K562 (cell line): ENCODE measurements around the gene FNDC1. TPM values are rescaled to one million over a fixed set of nuclear protein-coding genes. Genes with fewer than 3 reads are reported as not detected.

Experiments
- ATAC-seq: fragments of 200-7000 bp; cut with Tn5 transposase; 3 replicates; pipeline ENCODE4 v1.9.1; 2020; ENCODE audit warnings: moderate library complexity
- BruUV-seq: library from RNA; stranded (reverse); fragments of 400-500 nt; replicated peaks from 2 replicates; lab custom pipeline; 2021; lab: Mats Ljungman, UMichigan
- CTCF ChIA-PET: fragments of 300-600 bp; formaldehyde crosslinking; extraction: SDS; loops from one replicate; lab custom pipeline; 2021; ENCODE audit warnings: low intra/inter-chr PET ratio; lab: Yijun Ruan, JAX
- POLR2A ChIA-PET: fragments of 300-600, 350-650 bp; sonication (Branson Sonifier 250); formaldehyde crosslinking; extraction: SDS; loops from one replicate; lab custom pipeline; 2021; ENCODE audit warnings: antibody characterized with exemption, inconsistent platforms; lab: Yijun Ruan, JAX
- DNase-seq, 4 experiments: peaks; one replicate each; pipeline versions ENCODE4 v3.0.0 to v3.0.0-alpha.2; 2011 to 2018; ENCODE audit warnings: low spot score in 3 of 4, mixed read lengths in 3 of 4; ENCODE audit errors: extremely low read depth in 1 of 4
- FAIRE-seq: peaks from 2 replicates; lab custom pipeline; 2011; peaks lifted over from hg19 to GRCh38; lab: Jason Lieb, UNC
- H2AFZ ChIP-seq: 2 replicates; pipeline ENCODE4 v1.6.0; 2011; ENCODE audit warnings: low read depth, low read length, control low read depth, inconsistent platforms
- H3K27ac ChIP-seq: fragments of 200-600 bp; 3 replicates; pipeline ENCODE4 v1.8.0; 2011; ENCODE audit warnings: low read depth, mild to moderate bottlenecking, control low read depth, inconsistent platforms, low read length, moderate library complexity, mixed read lengths; ENCODE audit errors: extremely low read depth
- H3K27me3 ChIP-seq, 2 experiments: fragments of 300-600 bp in 1 of 2; 2 replicates in 1 of 2; 3 replicates in 1 of 2; pipeline versions ENCODE4 v1.6.0 to v1.8.0; 2011; ENCODE audit warnings: inconsistent platforms in 2 of 2, low read length in 2 of 2, mild to moderate bottlenecking in 1 of 2, mixed read lengths in 1 of 2, moderate library complexity in 1 of 2; ENCODE audit not compliant: control insufficient read depth in 2 of 2, insufficient read depth in 2 of 2
- H3K36me3 ChIP-seq: fragments of 300-600 bp; 3 replicates; pipeline ENCODE4 v1.8.0; 2011; ENCODE audit warnings: mild to moderate bottlenecking, low read length, inconsistent platforms; ENCODE audit not compliant: control insufficient read depth, insufficient read depth
- H3K4me1 ChIP-seq, 2 experiments: fragments of 200-600 bp in 1 of 2; replicated peaks in 1 of 2; 2 replicates in 1 of 2; 3 replicates in 1 of 2; pipeline versions ENCODE4 v1.5.1 to v1.8.0; 2011; ENCODE audit warnings: inconsistent platforms in 2 of 2, low read length in 2 of 2, mild to moderate bottlenecking in 1 of 2, mixed read lengths in 1 of 2, moderate library complexity in 1 of 2; ENCODE audit not compliant: control insufficient read depth in 2 of 2, insufficient read depth in 2 of 2
- H3K4me2 ChIP-seq: 2 replicates; pipeline ENCODE4 v1.6.1; 2011; ENCODE audit warnings: low read length, control low read depth, inconsistent platforms, mixed read lengths; ENCODE audit not compliant: insufficient read depth
- H3K4me3 ChIP-seq: fragments of 200-600 bp; sonication (generic), shearing (Covaris generic); 2 replicates; pipeline ENCODE4 v1.5.1; 2016; ENCODE audit warnings: control low read depth, inconsistent platforms
- H3K79me2 ChIP-seq: fragments of 200-600 bp; 3 replicates; pipeline ENCODE4 v1.8.0; 2011; ENCODE audit warnings: low read length, inconsistent platforms; ENCODE audit not compliant: control insufficient read depth, insufficient read depth
- H3K9ac ChIP-seq, 2 experiments: 2 replicates each; pipeline versions ENCODE4 v1.6.0 to v1.6.1; 2011; ENCODE audit warnings: low read depth in 2 of 2, low read length in 2 of 2, control low read depth in 1 of 2, inconsistent platforms in 1 of 2, mild to moderate bottlenecking in 1 of 2, mixed read lengths in 1 of 2; ENCODE audit not compliant: insufficient read depth in 1 of 2
- H3K9me1 ChIP-seq: one replicate; pipeline ENCODE4 v1.6.0; 2011; ENCODE audit warnings: inconsistent platforms, mild to moderate bottlenecking, low read length, moderate library complexity; ENCODE audit not compliant: control insufficient read depth, insufficient read depth
- H3K9me3 ChIP-seq: replicated peaks from 2 replicates; pipeline ENCODE4 v1.5.1; 2011; ENCODE audit warnings: low read depth, low read length, inconsistent platforms; ENCODE audit not compliant: control insufficient read depth, insufficient read depth
- H4K20me1 ChIP-seq: replicated peaks from 2 replicates; pipeline ENCODE4 v1.6.1; 2011; ENCODE audit warnings: low read length, inconsistent platforms, mixed read lengths; ENCODE audit not compliant: control insufficient read depth, insufficient read depth
- BRF1 ChIP-seq: IDR thresholded peaks from 3 replicates; pipeline ENCODE4 v1.6.1; 2011; ENCODE audit warnings: borderline replicate concordance, mild to moderate bottlenecking; ENCODE audit not compliant: insufficient read length; ENCODE audit errors: extremely low read depth
- E2F3 ChIP-seq: fragments of 250-450 bp; sonication (Bioruptor Pico); IDR thresholded peaks from 2 replicates; pipeline ENCODE4 v1.4.0; 2020; ENCODE audit warnings: mild to moderate bottlenecking
- E2F6 ChIP-seq, 2 experiments: IDR thresholded peaks; 2 replicates each; pipeline ENCODE4 v1.6.1; 2011; ENCODE audit warnings: borderline replicate concordance in 1 of 2, control low read depth in 1 of 2, low read depth in 1 of 2, low read length in 1 of 2, mild to moderate bottlenecking in 1 of 2, mixed read lengths in 1 of 2, moderate library complexity in 1 of 2; ENCODE audit not compliant: insufficient read depth in 1 of 2, insufficient read length in 1 of 2, poor library complexity in 1 of 2, severe bottlenecking in 1 of 2; ENCODE audit errors: extremely low read depth in 1 of 2
- HDAC3 ChIP-seq: fragments of 450-650 bp; IDR thresholded peaks from 2 replicates; pipeline ENCODE4 v1.6.1; 2018; ENCODE audit warnings: borderline replicate concordance, mild to moderate bottlenecking, moderate library complexity; ENCODE audit not compliant: partially characterized antibody
- NFRKB ChIP-seq: fragments of 450-650 bp; IDR thresholded peaks from 2 replicates; pipeline ENCODE4 v1.6.1; 2016; ENCODE audit warnings: low read depth
- POLR2AphosphoS5 ChIP-seq: IDR thresholded peaks from 2 replicates; pipeline ENCODE4 v1.6.1; 2011; ENCODE audit warnings: mild to moderate bottlenecking, low read depth, low read length, moderate library complexity; ENCODE audit not compliant: control insufficient read depth, insufficient read depth
- PRPF4 ChIP-seq: fragments of 200-400 bp; formaldehyde crosslinking; IDR thresholded peaks from one replicate; pipeline ENCODE4 v1.6.1; 2017; ENCODE audit warnings: low read length, low read depth, mild to moderate bottlenecking; ENCODE audit not compliant: insufficient read depth, poor library complexity, severe bottlenecking
- PURB ChIP-seq: sonication (generic); formaldehyde crosslinking; IDR thresholded peaks from 2 replicates; pipeline ENCODE4 v1.9.0; 2021; ENCODE audit warnings: low read depth, mild to moderate bottlenecking, missing genetic modification reagents
- UBTF ChIP-seq, 2 experiments: IDR thresholded peaks; 2 replicates each; pipeline ENCODE4 v1.6.1; 2012; ENCODE audit warnings: improper control_type of control experiment in 2 of 2, low read depth in 2 of 2, low read length in 2 of 2, borderline replicate concordance in 1 of 2
- ZBTB1 ChIP-seq: sonication (generic); formaldehyde crosslinking; IDR thresholded peaks from 2 replicates; pipeline ENCODE4 v1.8.1; 2023; ENCODE audit warnings: missing genetic modification reagents, low read depth, mild to moderate bottlenecking, borderline replicate concordance
- ZSCAN29 ChIP-seq: fragments of 450-650 bp; IDR thresholded peaks from 2 replicates; pipeline ENCODE4 v1.6.1; 2017
- WGBS: fragments of 100-300 bp; shearing (Covaris generic); methylation state at CpG from one replicate; pipeline ENCODE4 v1.1.6; 2016; ENCODE audit warnings: low coverage, mixed read lengths; ENCODE audit not compliant: insufficient coverage; ENCODE audit errors: missing lambda C conversion rate; 5-methylcytosine and 5-hydroxymethylcytosine counted together
- in situ Hi-C: fragments of 300-500 bp; cut with MboI; formaldehyde crosslinking; loops from 4 replicates; pipeline ENCODE4 v1.15.0; 2018; ENCODE audit warnings: inconsistent platforms, mixed read lengths
- intact Hi-C: fragments of 100-400 bp; cut with micrococcal nuclease; formaldehyde crosslinking; loops from 2 replicates; pipeline ENCODE4 v1.14.2; 2022
- polyA plus RNA-seq, 8 experiments: library from polyadenylated mRNA; depleted of rRNA in 4 of 8; stranded (reverse) in 5 of 8; unstranded in 3 of 8; fragments of >200 nt; fragmentation: Nextera tagmentation in 2 of 8; fragmentation: Illumina TruSeq in 1 of 8; extraction: Ambion mirVana in 2 of 8; extraction: Trizol in 1 of 8; gene quantifications; 2 replicates each; pipeline versions ENCODE4 v1.2.1 to v1.2.3, GENCODE V29; 2011 to 2014; ENCODE audit warnings: inconsistent platforms in 1 of 8, missing spikeins in 1 of 8
- total RNA-seq, 7 experiments: library from RNA; depleted of rRNA in 6 of 7; stranded (reverse); fragments of >200 nt in 6 of 7; fragmentation: Illumina TruSeq in 2 of 7; extraction: Trizol in 2 of 7; gene quantifications; 2 replicates each; pipeline versions ENCODE4 v1.2.1 to v1.2.3, GENCODE V29; 2011 to 2021; ENCODE audit warnings: low replicate concordance in 1 of 7
- TF ChIP-seq, protein P1 (sequence below): fragments of 250-450 bp; sonication (Bioruptor Pico); IDR thresholded peaks from 2 replicates; pipeline ENCODE4 v1.8.0; 2021; ENCODE audit warnings: mild to moderate bottlenecking, moderate library complexity

FNDC1 gene
- total and polyA plus RNA-seq, 9 of the 15 experiments (the other 6 are each of a cell fraction or from before 2014, with no cell fraction given): not detected

GRCh38 chr6:159168536-159169192 is 536 bp upstream of the FNDC1 start:
- peak overlapping the region; percentile 23 for H3K4me2 ChIP-seq
- no peaks in the 10 kb centered on the region for H3K9me3 ChIP-seq
- intact Hi-C loops: loop anchor here (1.0 kb wide), 1 partner anchor 486 kb away; no protein-coding TSS in a partner anchor
- no peak overlapping the region for H3K9ac ChIP-seq
- H3K27me3 ChIP-seq: peaks cover 20 to 45% of the 10 kb centered on the region in 2 experiments
- H3K4me3 ChIP-seq: no peak overlapping the region; the same call in 1 of the 2 replicates
- in situ Hi-C loops: no loop called here
- no peaks in the 10 kb centered on the region for H3K36me3 ChIP-seq
- H3K4me1 ChIP-seq: peaks cover 0 to 17% of the 10 kb centered on the region in 2 experiments; a peak in 2 of 5 replicates
- no peaks in the 10 kb centered on the region for H4K20me1 ChIP-seq
- H3K9me1 ChIP-seq: no peaks in the 10 kb centered on the region
- FAIRE-seq (no peak), DNase-seq (peak; percentile 30 to 56 (median 40)), ATAC-seq (peak; percentile 92)
- H3K27ac ChIP-seq: no peak overlapping the region
- ChIA-PET CTCF (no interaction called here), POLR2A (interaction anchor here (0.5 to 0.6 kb wide), 2 partner anchors 11 kb away, joined by 3 read pairs; no protein-coding TSS in a partner anchor)
- no peaks in the 10 kb centered on the region for H3K79me2 ChIP-seq
- 12% methylated on average over 42 of the region's 43 CpGs for WGBS
- BruUV-seq: no TSS peak
- peak overlapping the region; percentile 17; the same call in 1 of the 2 replicates for H2AFZ ChIP-seq
- TF ChIP-seq, protein P1, sequence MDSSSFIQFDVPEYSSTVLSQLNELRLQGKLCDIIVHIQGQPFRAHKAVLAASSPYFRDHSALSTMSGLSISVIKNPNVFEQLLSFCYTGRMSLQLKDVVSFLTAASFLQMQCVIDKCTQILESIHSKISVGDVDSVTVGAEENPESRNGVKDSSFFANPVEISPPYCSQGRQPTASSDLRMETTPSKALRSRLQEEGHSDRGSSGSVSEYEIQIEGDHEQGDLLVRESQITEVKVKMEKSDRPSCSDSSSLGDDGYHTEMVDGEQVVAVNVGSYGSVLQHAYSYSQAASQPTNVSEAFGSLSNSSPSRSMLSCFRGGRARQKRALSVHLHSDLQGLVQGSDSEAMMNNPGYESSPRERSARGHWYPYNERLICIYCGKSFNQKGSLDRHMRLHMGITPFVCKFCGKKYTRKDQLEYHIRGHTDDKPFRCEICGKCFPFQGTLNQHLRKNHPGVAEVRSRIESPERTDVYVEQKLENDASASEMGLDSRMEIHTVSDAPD (CRISPR knock-in tag): no peak
- TF ChIP-seq BRF1 (no peak), E2F3 (CRISPR knock-in tag) (no peak), E2F6 (IDR thresholded peaks at IDR 0.05; ENCODE audit: borderline replicate concordance in 1 of 2, extremely low read depth in 1 of 2, insufficient read depth in 1 of 2, insufficient read length in 1 of 2, low read depth in 1 of 2, low read length in 1 of 2, poor library complexity in 1 of 2, severe bottlenecking in 1 of 2) (peak in 1 of 2 experiments; percentile 58), UBTF (IDR thresholded peaks at IDR 0.05; ENCODE audit: borderline replicate concordance in 1 of 2, low read depth in 2 of 2, low read length in 2 of 2) (peak in 1 of 2 experiments; percentile 62; a peak in 1 of 4 replicates), ZBTB1 (CRISPR knock-in tag) (no peak), ZSCAN29 (no peak), POLR2AphosphoS5 (no peak), PURB (CRISPR knock-in tag) (no peak), HDAC3 (no peak), PRPF4 (no peak), NFRKB (no peak)
